Trophoblast cell (in vitro differentiated cells and primary cell): ENCODE results near the gene STARD5.
A peak's percentile ranks its signal among the peaks of the same experiment; 100 is the strongest.
"Not testable (repeated sequence)": the region's sequence is repeated elsewhere in the genome, so short reads cannot be mapped to it uniquely, and the experiment has no call there.

Experiments
- DNase-seq, 2 donors: peaks; one replicate each; pipeline ENCODE4 v3.0.0-alpha.2; 2016
- H2AFZ ChIP-seq: 2 replicates; pipeline ENCODE4 v1.6.1; 2013; ENCODE audit warnings: low read length, moderate library complexity, mild to moderate bottlenecking; ENCODE audit not compliant: insufficient read depth, poor library complexity
- H2AK5ac ChIP-seq: 2 replicates; pipeline ENCODE4 v1.6.1; 2013; ENCODE audit warnings: mild to moderate bottlenecking, low read length
- H2BK120ac ChIP-seq: 2 replicates; pipeline ENCODE4 v1.6.1; 2013; ENCODE audit warnings: low read length, mild to moderate bottlenecking, moderate library complexity; ENCODE audit not compliant: insufficient read depth, poor library complexity
- H2BK12ac ChIP-seq: 2 replicates; pipeline ENCODE4 v1.6.1; 2013; ENCODE audit warnings: mild to moderate bottlenecking, low read length, moderate library complexity
- H2BK5ac ChIP-seq: 2 replicates; pipeline ENCODE4 v1.6.1; 2013; ENCODE audit warnings: low read length, low read depth, moderate library complexity, mild to moderate bottlenecking; ENCODE audit not compliant: poor library complexity
- H3K14ac ChIP-seq: 2 replicates; pipeline ENCODE4 v1.6.1; 2013; ENCODE audit warnings: mild to moderate bottlenecking, low read length
- H3K18ac ChIP-seq: 2 replicates; pipeline ENCODE4 v1.6.1; 2013; ENCODE audit warnings: mild to moderate bottlenecking, low read length
- H3K23ac ChIP-seq: 2 replicates; pipeline ENCODE4 v1.6.1; 2013; ENCODE audit warnings: low read length
- H3K27ac ChIP-seq: 2 replicates; pipeline ENCODE4 v1.5.1; 2013; ENCODE audit warnings: low read depth, mild to moderate bottlenecking, inconsistent platforms, low read length, moderate library complexity
- H3K27me3 ChIP-seq: 2 replicates; pipeline ENCODE4 v1.6.1; 2013; ENCODE audit warnings: inconsistent platforms, mild to moderate bottlenecking, low read length, moderate library complexity; ENCODE audit not compliant: insufficient read depth
- H3K36me3 ChIP-seq, 2 experiments: 1 replicate in 1 of 2; 2 replicates in 1 of 2; pipeline ENCODE4 v1.6.1; 2013; ENCODE audit warnings: low read length in 2 of 2, mild to moderate bottlenecking in 2 of 2, moderate library complexity in 1 of 2; ENCODE audit not compliant: insufficient read depth in 2 of 2, control insufficient read depth in 1 of 2
- H3K4ac ChIP-seq: 2 replicates; pipeline ENCODE4 v1.6.1; 2013; ENCODE audit warnings: low read depth, mild to moderate bottlenecking, low read length, moderate library complexity
- H3K4me1 ChIP-seq, 2 experiments: 1 replicate in 1 of 2; 2 replicates in 1 of 2; pipeline ENCODE4 v1.6.1; 2013; ENCODE audit warnings: low read length in 2 of 2, mild to moderate bottlenecking in 2 of 2, moderate library complexity in 1 of 2; ENCODE audit not compliant: insufficient read depth in 2 of 2, control insufficient read depth in 1 of 2
- H3K4me2 ChIP-seq: 2 replicates; pipeline ENCODE4 v1.6.1; 2013; ENCODE audit warnings: inconsistent platforms, mild to moderate bottlenecking, low read length, moderate library complexity
- H3K4me3 ChIP-seq: 2 replicates; pipeline ENCODE4 v1.5.1; 2013; ENCODE audit warnings: mild to moderate bottlenecking, low read depth, low read length, inconsistent platforms
- H3K79me1 ChIP-seq: one replicate; pipeline ENCODE4 v1.6.1; 2013; ENCODE audit warnings: low read length
- H3K79me2 ChIP-seq: 2 replicates; pipeline ENCODE4 v1.6.1; 2013; ENCODE audit warnings: low read length, mild to moderate bottlenecking; ENCODE audit not compliant: control insufficient read depth, insufficient read depth, poor library complexity
- H3K9ac ChIP-seq: 2 replicates; pipeline ENCODE4 v1.6.1; 2013; ENCODE audit warnings: mild to moderate bottlenecking, low read length
- H3K9me3 ChIP-seq: 2 replicates; pipeline ENCODE4 v1.6.1; 2013; ENCODE audit warnings: low read depth, mild to moderate bottlenecking, control low read depth, inconsistent platforms, low read length; ENCODE audit not compliant: insufficient read depth
- H4K12ac ChIP-seq: 2 replicates; pipeline ENCODE4 v1.6.1; 2013; ENCODE audit warnings: low read depth, mild to moderate bottlenecking, low read length, moderate library complexity
- H4K8ac ChIP-seq: 2 replicates; pipeline ENCODE4 v1.6.1; 2013; ENCODE audit warnings: low read depth, mild to moderate bottlenecking, low read length, moderate library complexity
- H4K91ac ChIP-seq: one replicate; pipeline ENCODE4 v1.6.1; 2013; ENCODE audit warnings: low read depth, mild to moderate bottlenecking, low read length, moderate library complexity
- whole genome bisulfite sequencing: extraction: QIAGEN DNeasy Blood & Tissue Kit; methylation state at CpG from one replicate; pipeline ENCODE4 v1.1.7; 2013; ENCODE audit warnings: missing lambda C conversion rate; ENCODE audit not compliant: insufficient read length, insufficient coverage; ENCODE audit errors: extremely low coverage; 5-methylcytosine and 5-hydroxymethylcytosine counted together

Gene STARD5

GRCh38 chr15:81349271-81349670 lies 25.3 kb upstream of the STARD5 start:
- H3K18ac ChIP-seq, result no peak overlapping the region
- no peaks in the 10 kb centered on the region for H3K4me1 ChIP-seq
- H2BK12ac ChIP-seq, result no peak overlapping the region
- H2AK5ac ChIP-seq, result no peak overlapping the region
- H4K12ac ChIP-seq, result no peak overlapping the region
- H4K91ac ChIP-seq, result no peak overlapping the region
- H3K36me3 ChIP-seq, result no peaks in the 10 kb centered on the region
- no peak overlapping the region for H3K14ac ChIP-seq
- H3K4me2 ChIP-seq, result no peak overlapping the region
- no peak overlapping the region for H4K8ac ChIP-seq
- no peak overlapping the region for H2BK120ac ChIP-seq
- no peaks in the 10 kb centered on the region for H3K27me3 ChIP-seq
- DNase-seq, result no peak
- H3K9ac ChIP-seq, result no peak overlapping the region
- no peak overlapping the region for H3K4me3 ChIP-seq
- H2AFZ ChIP-seq, result no peak overlapping the region
- H3K79me1 ChIP-seq, result no peaks in the 10 kb centered on the region
- H3K27ac ChIP-seq, result no peak overlapping the region
- H2BK5ac ChIP-seq, result no peak overlapping the region
- H3K4ac ChIP-seq, result no peak overlapping the region
- no peaks in the 10 kb centered on the region for H3K79me2 ChIP-seq
- no peaks in the 10 kb centered on the region for H3K9me3 ChIP-seq
- WGBS, result no CpG with 5 or more reads among the region's 3 CpGs
- H3K23ac ChIP-seq, result peak overlapping the region; percentile 82

- not testable (repeated sequence) for H3K14ac ChIP-seq, H2BK12ac ChIP-seq, H3K4me3 ChIP-seq, H3K79me2 ChIP-seq, H2BK120ac ChIP-seq, H2AK5ac ChIP-seq, DNase-seq, H3K9ac ChIP-seq, H3K27me3 ChIP-seq, H3K4me1 ChIP-seq, H4K12ac ChIP-seq, H4K8ac ChIP-seq, H3K18ac ChIP-seq, H3K79me1 ChIP-seq, H3K4me2 ChIP-seq, H3K23ac ChIP-seq, H2BK5ac ChIP-seq, H3K27ac ChIP-seq, H3K4ac ChIP-seq, H2AFZ ChIP-seq, H3K9me3 ChIP-seq, H4K91ac ChIP-seq, H3K36me3 ChIP-seq
- no CpG with 5 or more reads among the region's 11 CpGs for WGBS
These were observed 24.8 kb upstream of the STARD5 start for GRCh38 chr15:81348691-81349090.

GRCh38 chr15:81347910-81348309 lies 24.0 kb upstream of the STARD5 start:
- no peak overlapping the region for H2BK5ac ChIP-seq
- no peak overlapping the region for H3K9ac ChIP-seq
- H2BK12ac ChIP-seq, result no peak overlapping the region
- no peak overlapping the region for H4K12ac ChIP-seq
- no CpG with 5 or more reads among the region's 4 CpGs for WGBS
- no peak overlapping the region for H3K4ac ChIP-seq
- H2AFZ ChIP-seq, result no peak overlapping the region
- H3K36me3 ChIP-seq, result no peaks in the 10 kb centered on the region
- no peak overlapping the region for H3K4me2 ChIP-seq
- H3K79me1 ChIP-seq, result no peaks in the 10 kb centered on the region
- no peak overlapping the region for H3K18ac ChIP-seq
- no peaks in the 10 kb centered on the region for H3K79me2 ChIP-seq
- no peak overlapping the region for H2AK5ac ChIP-seq
- no peak overlapping the region for H4K8ac ChIP-seq
- H3K23ac ChIP-seq, result no peak overlapping the region
- H3K4me3 ChIP-seq, result no peak overlapping the region
- no peak overlapping the region for H2BK120ac ChIP-seq
- no peaks in the 10 kb centered on the region for H3K4me1 ChIP-seq
- H3K27me3 ChIP-seq, result no peaks in the 10 kb centered on the region
- H3K14ac ChIP-seq, result no peak overlapping the region
- no peak for DNase-seq
- no peak overlapping the region for H4K91ac ChIP-seq
- H3K9me3 ChIP-seq, result no peaks in the 10 kb centered on the region
- H3K27ac ChIP-seq, result no peak overlapping the region

DNA sequence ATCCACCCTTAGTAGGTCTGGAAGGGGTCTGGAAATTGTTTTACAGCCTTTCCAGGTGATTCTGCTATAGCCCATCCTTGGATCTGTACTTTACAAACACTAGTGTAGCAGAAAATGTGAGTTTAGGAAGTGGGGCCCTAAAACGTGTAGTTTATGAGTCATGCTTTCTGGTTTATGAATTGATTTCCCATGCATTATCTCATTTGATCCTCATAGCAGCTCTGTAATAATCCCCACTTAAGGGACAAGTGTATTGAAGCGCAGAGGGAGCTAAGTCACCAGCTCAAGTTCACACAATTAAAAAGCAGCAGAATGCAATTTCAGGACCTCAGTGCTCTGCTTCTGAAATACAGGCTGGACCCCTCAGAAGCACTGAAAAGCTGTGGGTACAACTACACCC lies 22.7 kb upstream of the STARD5 start:
- no peak overlapping the region for H2BK5ac ChIP-seq
- no peak overlapping the region for H3K4me3 ChIP-seq
- H2BK120ac ChIP-seq, result no peak overlapping the region
- no peaks in the 10 kb centered on the region for H3K79me1 ChIP-seq
- DNase-seq, result no peak
- no peak overlapping the region for H3K4me2 ChIP-seq
- no peaks in the 10 kb centered on the region for H3K79me2 ChIP-seq
- no peak overlapping the region for H3K23ac ChIP-seq
- WGBS, result no CpG with 5 or more reads among the region's 2 CpGs
- H3K27me3 ChIP-seq, result no peaks in the 10 kb centered on the region
- H4K12ac ChIP-seq, result no peak overlapping the region
- H3K9me3 ChIP-seq, result no peaks in the 10 kb centered on the region
- H3K9ac ChIP-seq, result no peak overlapping the region
- no peak overlapping the region for H4K91ac ChIP-seq
- H3K27ac ChIP-seq, result no peak overlapping the region
- peaks cover 0 to 2% of the 10 kb centered on the region in 2 experiments for H3K4me1 ChIP-seq
- H2AFZ ChIP-seq, result no peak overlapping the region
- no peak overlapping the region for H3K4ac ChIP-seq
- no peak overlapping the region for H4K8ac ChIP-seq
- H2AK5ac ChIP-seq, result no peak overlapping the region
- H2BK12ac ChIP-seq, result no peak overlapping the region
- no peak overlapping the region for H3K18ac ChIP-seq
- no peaks in the 10 kb centered on the region for H3K36me3 ChIP-seq
- H3K14ac ChIP-seq, result no peak overlapping the region
